ENCODE measurements around the gene HTR3E.

DNA sequence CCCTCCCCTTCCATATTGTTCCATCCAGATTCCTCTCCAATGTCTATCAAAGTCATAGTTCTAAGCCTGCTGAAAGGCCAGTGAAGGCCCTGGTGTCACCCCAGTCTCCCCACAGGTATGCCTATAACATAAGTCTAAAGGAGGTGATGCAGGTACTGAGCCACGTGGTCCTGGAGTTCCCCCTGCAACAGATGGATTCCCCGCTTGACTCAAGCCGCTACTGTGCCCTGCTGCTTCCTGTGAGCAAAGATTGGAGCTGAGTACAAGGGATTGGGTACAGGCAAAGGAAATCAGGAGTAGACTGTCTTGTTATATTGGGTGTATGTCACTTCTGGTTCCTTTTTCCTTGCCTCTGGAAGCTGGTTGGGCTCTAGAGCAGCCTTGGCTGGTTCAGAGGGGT, 46.5 kb downstream of the HTR3E start:
- TF ChIP-seq CTCF (IDR thresholded peaks at IDR 0.05) (no peak), POLR2AphosphoS5 (IDR thresholded peaks at IDR 0.05) (no peak)
